Neural cell (in vitro differentiated cells): ENCODE data around the gene HK1. TPM values are rescaled to one million over a fixed set of nuclear protein-coding genes. Genes with fewer than 3 reads are reported as not detected.

Source experiments
- H2AFZ ChIP-seq: fragments of 200-600, 300-800 bp; sonication (generic), shearing (Covaris generic); 2 replicates; pipeline ENCODE4 v1.6.0; 2014; ENCODE audit warnings: low read depth, mild to moderate bottlenecking, antibody characterized with exemption, low read length, moderate library complexity
- H3F3A ChIP-seq: fragments of 200-600 bp; shearing (Covaris generic); 2 replicates; pipeline ENCODE4 v1.6.1; 2016; ENCODE audit warnings: mild to moderate bottlenecking, moderate library complexity, mixed read lengths, antibody characterized with exemption, low read length; ENCODE audit not compliant: insufficient read depth, poor library complexity, severe bottlenecking
- H3K27ac ChIP-seq: fragments of 200-600, 300-800 bp; sonication (generic), shearing (Covaris generic); 2 replicates; pipeline ENCODE4 v1.5.1; 2014; ENCODE audit warnings: mild to moderate bottlenecking, low read length, moderate library complexity
- H3K27me3 ChIP-seq: fragments of 300-800, 200-600 bp; sonication (generic), shearing (Covaris generic); 2 replicates; pipeline ENCODE4 v1.6.0; 2014; ENCODE audit warnings: mild to moderate bottlenecking, low read depth, low read length, moderate library complexity; ENCODE audit not compliant: insufficient read depth
- H3K36me3 ChIP-seq: fragments of 300-800, 200-600 bp; sonication (generic), shearing (Covaris generic); 2 replicates; pipeline ENCODE4 v1.5.1; 2014; ENCODE audit warnings: mild to moderate bottlenecking, antibody characterized with exemption, low read length, moderate library complexity; ENCODE audit not compliant: insufficient read depth
- H3K4me2 ChIP-seq: fragments of 300-800, 200-600 bp; sonication (generic), shearing (Covaris generic); 2 replicates; pipeline ENCODE4 v1.6.0; 2014; ENCODE audit warnings: mild to moderate bottlenecking, low read length
- H3K4me3 ChIP-seq: fragments of 300-800, 200-600 bp; sonication (generic), shearing (Covaris generic); 2 replicates; pipeline ENCODE4 v1.5.1; 2014; ENCODE audit warnings: mild to moderate bottlenecking, low read length, moderate library complexity
- H3K79me2 ChIP-seq: fragments of 200-600 bp; shearing (Covaris generic); replicated peaks from 2 replicates; pipeline ENCODE4 v1.6.0; 2014; ENCODE audit warnings: mild to moderate bottlenecking, low read length, moderate library complexity; ENCODE audit not compliant: insufficient read depth
- H3K9ac ChIP-seq: fragments of 300-800, 200-600 bp; sonication (generic), shearing (Covaris generic); 2 replicates; pipeline ENCODE4 v1.6.1; 2016; ENCODE audit warnings: mild to moderate bottlenecking, low read length, mixed read lengths
- H3K9me2 ChIP-seq: fragments of 200-600 bp; shearing (Covaris generic); 2 replicates; pipeline ENCODE4 v1.6.1; 2016; ENCODE audit warnings: mild to moderate bottlenecking, low read length, mixed read lengths; ENCODE audit not compliant: insufficient read depth
- H3K9me3 ChIP-seq: fragments of 200-600, 300-800 bp; sonication (generic), shearing (Covaris generic); 2 replicates; pipeline ENCODE4 v1.6.1; 2016; ENCODE audit warnings: mild to moderate bottlenecking, mixed run types, low read length, moderate library complexity, mixed read lengths
- H4K20me1 ChIP-seq: fragments of 200-600 bp; shearing (Covaris generic); 2 replicates; pipeline ENCODE4 v1.6.1; 2016; ENCODE audit warnings: mild to moderate bottlenecking, mixed run types; ENCODE audit not compliant: insufficient read depth
- CTCF ChIP-seq: fragments of 450-650 bp; IDR thresholded peaks from 2 replicates; pipeline ENCODE4 v1.5.1; 2014; ENCODE audit warnings: antibody characterized with exemption, mild to moderate bottlenecking, moderate library complexity; ENCODE audit not compliant: poor library complexity, severe bottlenecking
- EP300 ChIP-seq: fragments of 450-650 bp; conservative IDR thresholded peaks from 2 replicates; pipeline ENCODE4 v1.6.1; 2014; ENCODE audit warnings: antibody characterized with exemption, mild to moderate bottlenecking, moderate library complexity; ENCODE audit not compliant: poor library complexity, severe bottlenecking
- EZH2 ChIP-seq: fragments of 200-600, 300-800 bp; shearing (Covaris generic), sonication (generic); IDR thresholded peaks from 2 replicates; pipeline ENCODE4 v1.6.1; 2014; ENCODE audit warnings: antibody characterized with exemption, low read length, borderline replicate concordance, mild to moderate bottlenecking; ENCODE audit not compliant: insufficient read depth, poor library complexity, severe bottlenecking
- MXI1 ChIP-seq: fragments of 450-650 bp; conservative IDR thresholded peaks from 2 replicates; pipeline ENCODE4 v1.6.1; 2014; ENCODE audit warnings: antibody characterized with exemption, mild to moderate bottlenecking; ENCODE audit not compliant: poor library complexity, severe bottlenecking
- POLR2AphosphoS5 ChIP-seq: IDR thresholded peaks from 2 replicates; pipeline ENCODE4 v1.6.1; 2012
- RAD21 ChIP-seq: fragments of 450-650 bp; conservative IDR thresholded peaks from 2 replicates; pipeline ENCODE4 v1.6.1; 2014; ENCODE audit warnings: antibody characterized with exemption, mild to moderate bottlenecking, moderate library complexity
- REST ChIP-seq: IDR thresholded peaks from 2 replicates; pipeline ENCODE4 v1.6.1; 2012; ENCODE audit warnings: borderline replicate concordance
- SMC3 ChIP-seq: fragments of 450-650 bp; conservative IDR thresholded peaks from 2 replicates; pipeline ENCODE4 v1.6.1; 2014; ENCODE audit warnings: antibody characterized with exemption, mild to moderate bottlenecking, moderate library complexity; ENCODE audit not compliant: poor library complexity
- TAF1 ChIP-seq: IDR thresholded peaks from 2 replicates; pipeline ENCODE4 v1.6.1; 2012; ENCODE audit warnings: low read depth
- polyA plus RNA-seq: library from polyadenylated mRNA; depleted of rRNA; stranded (reverse); fragments of >200 nt; gene quantifications from 2 replicates; pipeline ENCODE4 v1.2.3, GENCODE V29; 2014

HK1 gene
- polyA plus RNA-seq, 1 donor from 2014 or later, result 60.5 TPM

- H3K9me3 ChIP-seq, result no peaks in the 10 kb centered on the region
- H3K27ac ChIP-seq, result no peak overlapping the region
- H3K79me2 ChIP-seq, result no peaks in the 10 kb centered on the region
- no peaks in the 10 kb centered on the region for H3K9me2 ChIP-seq
- no peaks in the 10 kb centered on the region for H3F3A ChIP-seq
- no peak overlapping the region for H3K4me2 ChIP-seq
- no peaks in the 10 kb centered on the region for H4K20me1 ChIP-seq
- H2AFZ ChIP-seq, result no peak overlapping the region
- no peaks in the 10 kb centered on the region for H3K27me3 ChIP-seq
- H3K4me3 ChIP-seq, result no peak overlapping the region
- TF ChIP-seq TAF1 (no peak), POLR2AphosphoS5 (no peak)
- H3K9ac ChIP-seq, result no peak overlapping the region
- H3K36me3 ChIP-seq, result no peaks in the 10 kb centered on the region
Observed at GRCh38 chr10:69360485-69361302, 82.4 kb downstream of the HK1 start.

GRCh38 chr10:69361303-69361614 is 83.0 kb downstream of the HK1 start:
- H3K9me3 ChIP-seq, result no peaks in the 10 kb centered on the region
- no peak overlapping the region for H3K4me3 ChIP-seq
- H3K9ac ChIP-seq, result no peak overlapping the region
- H2AFZ ChIP-seq, result no peak overlapping the region
- H3K27ac ChIP-seq, result no peak overlapping the region
- H3K36me3 ChIP-seq, result no peaks in the 10 kb centered on the region
- no peaks in the 10 kb centered on the region for H3K27me3 ChIP-seq
- no peaks in the 10 kb centered on the region for H3F3A ChIP-seq
- H4K20me1 ChIP-seq, result no peaks in the 10 kb centered on the region
- H3K9me2 ChIP-seq, result no peaks in the 10 kb centered on the region
- TF ChIP-seq MXI1 (no peak), TAF1 (no peak), EZH2 (no peak)
- no peaks in the 10 kb centered on the region for H3K79me2 ChIP-seq
- no peak overlapping the region for H3K4me2 ChIP-seq

- Histone ChIP-seq H3K9me2 (no peaks in the 10 kb centered on the region), H3K36me3 (no peaks in the 10 kb centered on the region), H3K4me3 (no peak overlapping the region), H2AFZ (no peak overlapping the region), H3K4me2 (no peak overlapping the region), H4K20me1 (no peaks in the 10 kb centered on the region), H3K79me2 (no peaks in the 10 kb centered on the region), H3K27ac (no peak overlapping the region), H3K27me3 (no peaks in the 10 kb centered on the region), H3K9me3 (no peaks in the 10 kb centered on the region), H3F3A (no peaks in the 10 kb centered on the region), H3K9ac (no peak overlapping the region)
- TF ChIP-seq TAF1 (no peak), RAD21 (no peak), POLR2AphosphoS5 (no peak), SMC3 (no peak), REST (no peak), EP300 (no peak), CTCF (no peak), MXI1 (no peak), EZH2 (no peak)
Observed at GRCh38 chr10:69362471-69362954, 84.2 kb downstream of the HK1 start.
